ENCODE measurements around the gene CCDC93. TPM values are rescaled to one million over a fixed set of nuclear protein-coding genes. Genes with fewer than 3 reads are reported as not detected.

CCDC93 gene
- polyA plus RNA-seq, 2 of the 4 experiments (the other 2 are of a cell fraction) = 14.4 to 17.8 TPM

DNA sequence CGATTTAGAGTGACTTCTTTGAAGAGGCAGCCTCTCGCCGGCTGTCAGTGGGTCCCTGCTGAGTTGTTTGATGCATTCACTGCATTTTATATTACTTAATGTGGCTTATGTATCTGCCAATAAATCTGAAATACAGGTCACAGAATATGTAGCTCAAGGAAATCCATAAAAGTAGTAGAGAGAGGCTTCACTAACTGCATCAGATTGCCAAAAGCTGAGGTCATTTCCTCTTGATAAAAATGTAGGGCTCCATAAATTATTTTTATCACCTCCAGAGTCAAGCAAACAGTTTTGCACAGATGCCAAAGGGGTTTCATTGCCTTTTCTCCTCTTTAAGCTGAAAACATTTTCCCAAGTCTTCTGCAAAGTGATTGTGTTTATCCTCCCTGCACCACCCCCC lies 36.5 kb upstream of the CCDC93 start (continued):
- TF ChIP-seq, protein P1, sequence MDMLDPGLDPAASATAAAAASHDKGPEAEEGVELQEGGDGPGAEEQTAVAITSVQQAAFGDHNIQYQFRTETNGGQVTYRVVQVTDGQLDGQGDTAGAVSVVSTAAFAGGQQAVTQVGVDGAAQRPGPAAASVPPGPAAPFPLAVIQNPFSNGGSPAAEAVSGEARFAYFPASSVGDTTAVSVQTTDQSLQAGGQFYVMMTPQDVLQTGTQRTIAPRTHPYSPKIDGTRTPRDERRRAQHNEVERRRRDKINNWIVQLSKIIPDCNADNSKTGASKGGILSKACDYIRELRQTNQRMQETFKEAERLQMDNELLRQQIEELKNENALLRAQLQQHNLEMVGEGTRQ (IDR thresholded peaks at IDR 0.05) = no peak
- TF ChIP-seq EHF (CRISPR knock-in tag; IDR thresholded peaks at IDR 0.05) (no peak), EHMT2 (IDR thresholded peaks at IDR 0.05; ENCODE audit: low read depth) (no peak), CTCF (IDR thresholded peaks at IDR 0.05) (no peak), CBX2 (IDR thresholded peaks at IDR 0.05; ENCODE audit: borderline replicate concordance, low read depth) (no peak), RAD21 (conservative IDR thresholded peaks at IDR 0.05 in 1 of 2, IDR thresholded peaks at IDR 0.05 in 1 of 2) (no peak), TFCP2L1 (CRISPR knock-in tag; IDR thresholded peaks at IDR 0.05) (no peak)

GRCh38 chr2:118049816-118050140 lies 35.9 kb upstream of the CCDC93 start:
- POLR2A ChIA-PET = no interaction called here
- CTCF ChIA-PET = interaction anchor here (7.0 kb wide), 1 partner anchor 11 kb away, joined by 63 read pairs; no protein-coding TSS in a partner anchor
- no peak for ATAC-seq
- no peak for DNase-seq (ENCODE audit: low read depth in 1 of 2, low spot score in 1 of 2)
- FAIRE-seq = no peak
- no peak overlapping the region for H3K4me2 ChIP-seq
- peaks cover 19% of the 10 kb centered on the region; the same call in 2 of the 3 replicates for H3K4me1 ChIP-seq
- no peak overlapping the region for H3K4me3 ChIP-seq
- TF ChIP-seq CBX2 (IDR thresholded peaks at IDR 0.05; ENCODE audit: borderline replicate concordance, low read depth) (no peak), ZFP36 (IDR thresholded peaks at IDR 0.05; ENCODE audit: borderline replicate concordance, partially characterized antibody) (no peak), BHLHE40 (IDR thresholded peaks at IDR 0.05; ENCODE audit: low read depth, low read length) (no peak), RCOR1 (IDR thresholded peaks at IDR 0.05; ENCODE audit: low read depth, low read length) (no peak), MAFK (IDR thresholded peaks at IDR 0.05; ENCODE audit: partially characterized antibody) (no peak), MAZ (IDR thresholded peaks at IDR 0.05; ENCODE audit: borderline replicate concordance, low read depth, low read length) (no peak), EHMT2 (IDR thresholded peaks at IDR 0.05; ENCODE audit: low read depth) (no peak), NFE2L2 (conservative IDR thresholded peaks at IDR 0.05; ENCODE audit: low read length) (no peak), PHF8 (IDR thresholded peaks at IDR 0.05; ENCODE audit: borderline replicate concordance, low read depth) (no peak), EP300 (IDR thresholded peaks at IDR 0.05) (no peak), RFX5 (IDR thresholded peaks at IDR 0.05) (no peak), SREBF2 (IDR thresholded peaks at IDR 0.05) (no peak), CHD2 (IDR thresholded peaks at IDR 0.05; ENCODE audit: low read length, partially characterized antibody) (no peak), HOXB13 (CRISPR knock-in tag; IDR thresholded peaks at IDR 0.05; ENCODE audit: low read depth) (no peak)
- TF ChIP-seq, protein P2, sequence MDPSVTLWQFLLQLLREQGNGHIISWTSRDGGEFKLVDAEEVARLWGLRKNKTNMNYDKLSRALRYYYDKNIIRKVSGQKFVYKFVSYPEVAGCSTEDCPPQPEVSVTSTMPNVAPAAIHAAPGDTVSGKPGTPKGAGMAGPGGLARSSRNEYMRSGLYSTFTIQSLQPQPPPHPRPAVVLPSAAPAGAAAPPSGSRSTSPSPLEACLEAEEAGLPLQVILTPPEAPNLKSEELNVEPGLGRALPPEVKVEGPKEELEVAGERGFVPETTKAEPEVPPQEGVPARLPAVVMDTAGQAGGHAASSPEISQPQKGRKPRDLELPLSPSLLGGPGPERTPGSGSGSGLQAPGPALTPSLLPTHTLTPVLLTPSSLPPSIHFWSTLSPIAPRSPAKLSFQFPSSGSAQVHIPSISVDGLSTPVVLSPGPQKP (IDR thresholded peaks at IDR 0.05; ENCODE audit: low read depth, low read length) = no peak
- H3K27ac ChIP-seq = no peak overlapping the region
- no peaks in the 10 kb centered on the region for H3K9me3 ChIP-seq

DNA sequence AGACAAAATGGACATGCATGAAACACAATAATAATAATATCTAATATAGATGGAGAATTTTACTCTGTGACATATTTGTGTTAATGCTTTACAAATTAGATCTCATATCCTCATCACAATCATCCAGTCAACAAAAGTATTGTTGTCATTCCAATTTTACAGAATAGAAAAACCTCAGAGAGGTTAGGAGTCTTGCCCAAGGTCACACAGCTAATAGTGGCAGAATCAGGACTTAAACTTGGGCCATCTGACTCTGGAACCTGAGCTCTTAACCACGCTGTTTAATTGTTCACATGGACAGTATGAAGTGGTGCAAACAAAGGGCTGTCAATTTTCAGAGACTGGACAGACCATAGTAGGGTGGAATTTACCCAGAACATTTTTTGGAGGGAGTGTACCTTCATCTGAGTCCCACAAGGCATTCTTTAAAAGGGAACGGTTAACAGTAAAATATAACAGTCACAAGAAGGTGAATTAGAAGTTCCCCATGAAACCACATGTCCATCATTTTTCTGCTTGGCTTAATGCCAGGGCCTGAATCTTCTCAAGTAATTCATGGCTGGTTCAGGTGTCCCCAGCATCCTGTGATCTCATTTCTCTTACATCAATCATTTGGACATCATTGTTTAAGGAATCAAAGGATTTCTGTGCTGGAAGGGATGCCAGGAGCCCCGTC lies 35.4 kb upstream of the CCDC93 start:
- no peak overlapping the region for H3K4me3 ChIP-seq
- H3K27ac ChIP-seq = no peak overlapping the region
- H3K9me3 ChIP-seq = no peaks in the 10 kb centered on the region
- peaks cover 19% of the 10 kb centered on the region; the same call in 2 of the 3 replicates for H3K4me1 ChIP-seq
- no peak for ATAC-seq
- WGBS (ENCODE audit: missing lambda C conversion rate) = 32% methylated on average over 3 of the region's 3 CpGs
- no peak for FAIRE-seq
- CTCF ChIA-PET = interaction anchor here (7.0 kb wide), 1 partner anchor 12 kb away, joined by 63 read pairs; no protein-coding TSS in a partner anchor
- DNase-seq (ENCODE audit: low read depth in 1 of 2, low spot score in 1 of 2) = no peak
- POLR2A ChIA-PET = no interaction called here
- no peak overlapping the region for H3K4me2 ChIP-seq
- TF ChIP-seq KDM5A (IDR thresholded peaks at IDR 0.05) (no peak), HEYL (CRISPR knock-in tag; IDR thresholded peaks at IDR 0.05) (no peak), RARB (CRISPR knock-in tag; IDR thresholded peaks at IDR 0.05) (no peak), POLR2AphosphoS2 (conservative IDR thresholded peaks at IDR 0.05; ENCODE audit: low read length) (no peak), RCOR1 (IDR thresholded peaks at IDR 0.05; ENCODE audit: low read depth, low read length) (no peak), FOSL2 (IDR thresholded peaks at IDR 0.05) (no peak), FOSL2 (CRISPR knock-in tag; IDR thresholded peaks at IDR 0.05) (no peak), MYC (IDR thresholded peaks at IDR 0.05; ENCODE audit: borderline replicate concordance, low read length) (no peak), ZC3H11A (IDR thresholded peaks at IDR 0.05) (no peak), FOXS1 (CRISPR knock-in tag; IDR thresholded peaks at IDR 0.05) (no peak), JUNB (IDR thresholded peaks at IDR 0.05) (no peak)
- TF ChIP-seq, protein P1 (IDR thresholded peaks at IDR 0.05) = no peak
- TF ChIP-seq, protein P3, sequence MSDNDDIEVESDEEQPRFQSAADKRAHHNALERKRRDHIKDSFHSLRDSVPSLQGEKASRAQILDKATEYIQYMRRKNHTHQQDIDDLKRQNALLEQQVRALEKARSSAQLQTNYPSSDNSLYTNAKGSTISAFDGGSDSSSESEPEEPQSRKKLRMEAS (IDR thresholded peaks at IDR 0.05) = no peak
- TF ChIP-seq, protein P4, sequence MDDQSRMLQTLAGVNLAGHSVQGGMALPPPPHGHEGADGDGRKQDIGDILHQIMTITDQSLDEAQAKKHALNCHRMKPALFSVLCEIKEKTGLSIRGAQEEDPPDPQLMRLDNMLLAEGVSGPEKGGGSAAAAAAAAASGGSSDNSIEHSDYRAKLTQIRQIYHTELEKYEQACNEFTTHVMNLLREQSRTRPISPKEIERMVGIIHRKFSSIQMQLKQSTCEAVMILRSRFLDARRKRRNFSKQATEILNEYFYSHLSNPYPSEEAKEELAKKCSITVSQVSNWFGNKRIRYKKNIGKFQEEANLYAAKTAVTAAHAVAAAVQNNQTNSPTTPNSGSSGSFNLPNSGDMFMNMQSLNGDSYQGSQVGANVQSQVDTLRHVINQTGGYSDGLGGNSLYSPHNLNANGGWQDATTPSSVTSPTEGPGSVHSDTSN (IDR thresholded peaks at IDR 0.05) = no peak
